Thyroid gland (tissue), 4 donors: ENCODE data around the gene SAFB. TPM values are rescaled to one million over a fixed set of nuclear protein-coding genes. Genes with fewer than 3 reads are reported as not detected.

Experiments
- DNase-seq, 2 donors: peaks; one replicate each; pipeline ENCODE4 v3.0.0-alpha.2; 2019
- H3K27ac ChIP-seq, 3 donors: fragments of 200-600 bp; sonication (generic); 1 replicate in 2 of 3; 2 replicates in 1 of 3; pipeline ENCODE4 v1.5.1; 2016 to 2019; ENCODE audit warnings: mild to moderate bottlenecking in 1 of 3, moderate library complexity in 1 of 3
- H3K27me3 ChIP-seq: fragments of 200-600 bp; sonication (generic); one replicate; pipeline ENCODE4 v1.5.1; 2019
- H3K36me3 ChIP-seq, 2 donors: fragments of 200-600 bp; sonication (generic); one replicate each; pipeline ENCODE4 v1.5.1; 2016 to 2019
- H3K4me1 ChIP-seq, 2 donors: fragments of 200-600 bp; sonication (generic); one replicate each; pipeline ENCODE4 v1.5.1; 2017 to 2019
- H3K4me3 ChIP-seq, 3 donors: fragments of 200-600 bp; sonication (generic); replicated peaks in 1 of 3; 1 replicate in 2 of 3; 2 replicates in 1 of 3; pipeline ENCODE4 v1.5.1; 2016; ENCODE audit warnings: mild to moderate bottlenecking in 1 of 3
- H3K9me3 ChIP-seq: fragments of 200-600 bp; sonication (generic); one replicate; pipeline ENCODE4 v1.5.1; 2017
- POLR2A ChIP-seq, 2 donors: fragments of 450-650 bp; IDR thresholded peaks; one replicate each; pipeline ENCODE4 v1.6.1; 2017; ENCODE audit warnings: antibody characterized with exemption in 2 of 2, mild to moderate bottlenecking in 2 of 2, moderate library complexity in 1 of 2
- WGBS, 2 donors: methylation state at CpG; one replicate each; pipeline ENCODE4 v1.1.5; 2017; 5-methylcytosine and 5-hydroxymethylcytosine counted together
- intact Hi-C: fragments of 100-400 bp; cut with DNase I; formaldehyde crosslinking; loops from one replicate; pipeline ENCODE4 v1.15.1; 2023
- total RNA-seq, 4 donors: library from RNA; depleted of rRNA; stranded (reverse); fragments of >200 nt; gene quantifications; one replicate each; pipeline ENCODE4 v1.2.3, GENCODE V29; 2016
- TF ChIP-seq, protein P1 (sequence below), 6 experiments: fragments of 200-600 bp in 3 of 6; fragments of 450-650 bp in 3 of 6; sonication (generic) in 3 of 6; IDR thresholded peaks; one replicate each; pipeline ENCODE4 v1.5.1; 2016 to 2019; ENCODE audit warnings: antibody characterized with exemption in 6 of 6, mild to moderate bottlenecking in 2 of 6, inconsistent platforms in 1 of 6, moderate library complexity in 1 of 6

The SAFB gene
- total RNA-seq, 4 donors from 2014 or later, result 70.1 to 129 (median 86.7) TPM

DNA sequence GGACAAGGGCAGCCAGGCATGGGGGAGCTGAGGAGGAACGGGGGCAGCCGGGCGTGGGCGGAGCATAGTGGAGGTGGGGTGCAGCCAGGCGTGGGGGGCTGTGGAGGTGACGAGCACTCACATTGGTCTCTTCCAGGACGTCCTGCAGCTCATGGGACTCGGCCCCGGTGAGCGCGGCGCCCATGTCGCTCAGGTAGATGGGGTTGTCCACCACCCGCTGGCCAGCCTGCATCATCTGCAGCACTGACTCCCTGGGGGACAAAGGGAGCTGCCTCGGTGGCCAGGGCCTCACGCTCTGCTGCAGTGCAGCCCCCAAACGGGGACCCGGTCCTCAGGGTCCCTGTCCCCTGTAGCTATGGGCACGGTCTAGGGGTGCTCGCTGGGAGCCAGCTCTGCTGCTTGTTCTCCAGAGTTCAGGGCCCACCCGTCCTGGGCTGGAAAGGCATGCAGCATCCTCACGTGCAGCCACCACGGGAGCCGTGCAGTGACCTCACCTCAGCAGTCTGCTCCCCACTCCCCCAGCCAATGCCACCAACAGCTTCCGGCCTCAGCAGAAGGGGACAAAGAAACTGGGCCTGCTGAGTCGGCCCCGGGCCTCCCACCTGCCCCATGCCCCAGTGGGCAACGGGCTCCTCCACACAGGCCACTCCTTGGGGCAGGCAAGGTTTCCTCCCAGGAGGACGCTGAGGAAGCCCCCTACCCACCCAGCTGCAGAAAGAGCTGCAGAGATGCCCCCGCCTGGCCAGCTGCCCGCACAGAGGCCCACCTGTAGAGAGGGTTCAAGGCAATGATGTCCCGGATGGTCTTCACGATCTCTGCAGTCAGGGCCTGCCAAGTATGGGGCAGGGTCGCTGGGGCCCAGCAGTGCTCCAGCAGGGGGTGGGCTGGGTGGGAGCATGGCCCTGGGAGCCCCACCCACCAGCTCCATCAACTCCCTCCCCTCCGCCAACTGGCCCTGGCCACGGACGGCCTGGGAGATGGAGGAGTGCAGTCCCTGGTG lies 85.0 kb downstream of the SAFB start:
- intact Hi-C loops, result no loop called here
- Histone ChIP-seq H3K36me3 (peaks cover 74 to 80% of the 10 kb centered on the region in 2 donors), H3K27me3 (no peaks in the 10 kb centered on the region), H3K4me3 (no peak overlapping the region), H3K9me3 (no peaks in the 10 kb centered on the region), H3K27ac (no peak overlapping the region), H3K4me1 (no peaks in the 10 kb centered on the region)
- TF ChIP-seq, protein P1, sequence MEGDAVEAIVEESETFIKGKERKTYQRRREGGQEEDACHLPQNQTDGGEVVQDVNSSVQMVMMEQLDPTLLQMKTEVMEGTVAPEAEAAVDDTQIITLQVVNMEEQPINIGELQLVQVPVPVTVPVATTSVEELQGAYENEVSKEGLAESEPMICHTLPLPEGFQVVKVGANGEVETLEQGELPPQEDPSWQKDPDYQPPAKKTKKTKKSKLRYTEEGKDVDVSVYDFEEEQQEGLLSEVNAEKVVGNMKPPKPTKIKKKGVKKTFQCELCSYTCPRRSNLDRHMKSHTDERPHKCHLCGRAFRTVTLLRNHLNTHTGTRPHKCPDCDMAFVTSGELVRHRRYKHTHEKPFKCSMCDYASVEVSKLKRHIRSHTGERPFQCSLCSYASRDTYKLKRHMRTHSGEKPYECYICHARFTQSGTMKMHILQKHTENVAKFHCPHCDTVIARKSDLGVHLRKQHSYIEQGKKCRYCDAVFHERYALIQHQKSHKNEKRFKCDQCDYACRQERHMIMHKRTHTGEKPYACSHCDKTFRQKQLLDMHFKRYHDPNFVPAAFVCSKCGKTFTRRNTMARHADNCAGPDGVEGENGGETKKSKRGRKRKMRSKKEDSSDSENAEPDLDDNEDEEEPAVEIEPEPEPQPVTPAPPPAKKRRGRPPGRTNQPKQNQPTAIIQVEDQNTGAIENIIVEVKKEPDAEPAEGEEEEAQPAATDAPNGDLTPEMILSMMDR (IDR thresholded peaks at IDR 0.05), result no peak
- no peak for TF ChIP-seq POLR2A (IDR thresholded peaks at IDR 0.05)
- 91 to 96% methylated on average over 16 to 25 of the region's 37 CpGs for WGBS, 2 donors
- no peak for DNase-seq

DNA sequence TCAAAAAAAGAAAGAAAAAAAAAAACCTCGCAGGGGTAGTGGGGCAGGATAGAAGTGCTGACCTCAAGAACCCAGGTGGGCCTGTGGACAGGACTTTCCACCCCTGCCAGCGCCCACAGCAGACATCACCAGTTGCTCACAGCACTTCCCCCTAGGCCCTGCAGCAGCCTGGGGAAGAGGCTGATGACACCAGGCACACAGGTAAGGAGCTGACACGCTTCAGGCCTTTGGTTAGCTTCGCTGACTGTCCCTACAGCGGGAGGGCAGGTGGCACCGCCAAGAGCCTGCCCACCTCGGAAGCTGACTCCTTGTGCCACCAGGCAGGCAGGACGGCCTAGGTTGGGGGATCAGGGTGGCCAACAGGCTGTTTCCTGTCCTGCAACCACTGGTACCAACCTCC lies 88.1 kb downstream of the SAFB start:
- no peak overlapping the region for H3K27ac ChIP-seq
- TF ChIP-seq, protein P1 (IDR thresholded peaks at IDR 0.05), result no peak
- TF ChIP-seq POLR2A (IDR thresholded peaks at IDR 0.05), result no peak
- H3K36me3 ChIP-seq, result peaks cover 60% of the 10 kb centered on the region in 2 donors
- H3K9me3 ChIP-seq, result no peaks in the 10 kb centered on the region
- intact Hi-C loops, result no loop called here
- WGBS, 2 donors, result 93 to 94% methylated on average over 7 to 8 of the region's 8 CpGs
- no peaks in the 10 kb centered on the region for H3K4me1 ChIP-seq
- no peaks in the 10 kb centered on the region for H3K27me3 ChIP-seq
- no peak for DNase-seq
- H3K4me3 ChIP-seq, result no peak overlapping the region

DNA sequence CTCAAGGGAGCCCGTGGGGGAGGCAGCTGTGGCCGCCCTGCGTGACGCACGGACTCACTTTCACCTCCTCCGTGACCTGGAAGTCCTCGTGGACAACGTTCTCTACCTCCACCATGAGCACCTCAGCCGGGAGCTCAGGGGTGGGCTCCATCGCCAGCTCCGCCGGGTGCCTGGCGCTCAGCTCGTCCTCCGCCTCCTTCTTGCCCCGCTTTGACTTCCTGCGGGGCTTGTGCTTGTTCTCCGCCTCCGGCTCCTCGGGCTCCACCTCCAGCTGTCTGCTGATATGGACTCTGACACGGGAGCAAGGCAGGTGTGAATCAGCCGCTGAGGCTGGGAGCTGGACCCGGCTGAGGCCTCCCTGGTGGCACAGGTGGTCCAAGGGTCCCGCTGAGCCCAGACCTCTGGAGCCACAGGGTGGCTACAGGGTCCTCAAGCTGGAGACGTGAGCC lies 88.9 kb downstream of the SAFB start:
- peaks cover 53% of the 10 kb centered on the region in 2 donors for H3K36me3 ChIP-seq
- H3K9me3 ChIP-seq, result no peaks in the 10 kb centered on the region
- intact Hi-C loops, result no loop called here
- 93 to 94% methylated on average over 25 of the region's 25 CpGs for WGBS, 2 donors
- no peak for DNase-seq
- H3K27me3 ChIP-seq, result no peaks in the 10 kb centered on the region
- no peak overlapping the region for H3K27ac ChIP-seq
- TF ChIP-seq, protein P1 (IDR thresholded peaks at IDR 0.05), result no peak
- no peak for TF ChIP-seq POLR2A (IDR thresholded peaks at IDR 0.05)
- no peaks in the 10 kb centered on the region for H3K4me1 ChIP-seq
- H3K4me3 ChIP-seq, result no peak overlapping the region

DNA sequence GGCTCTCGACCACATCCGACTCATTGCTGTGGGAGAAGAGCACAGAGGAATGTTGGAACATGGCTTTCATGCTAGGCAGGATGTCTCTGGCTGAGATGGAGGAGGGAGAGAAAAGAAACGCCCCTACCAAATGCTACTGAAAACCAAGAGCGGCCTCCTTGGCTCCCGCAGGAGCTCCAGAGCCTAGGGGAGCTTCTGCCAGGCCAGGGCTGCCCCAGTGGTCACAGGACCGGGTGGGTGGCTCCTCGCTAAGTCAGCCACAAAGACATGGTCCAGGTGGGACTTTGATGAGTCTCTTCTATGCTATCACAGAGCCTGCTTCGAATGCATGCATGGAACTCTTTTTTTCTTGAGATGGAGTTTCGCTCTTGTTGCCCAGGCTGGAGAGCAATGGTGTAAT lies 90.3 kb downstream of the SAFB start:
- no peak overlapping the region for H3K4me3 ChIP-seq
- H3K27me3 ChIP-seq, result no peaks in the 10 kb centered on the region
- TF ChIP-seq POLR2A (IDR thresholded peaks at IDR 0.05), result no peak
- TF ChIP-seq, protein P1 (IDR thresholded peaks at IDR 0.05), result no peak
- peaks cover 0 to 4% of the 10 kb centered on the region in 2 donors for H3K4me1 ChIP-seq
- WGBS, 2 donors, result 95 to 96% methylated on average over 9 of the region's 9 CpGs
- intact Hi-C loops, result no loop called here
- no peaks in the 10 kb centered on the region for H3K9me3 ChIP-seq
- no peak overlapping the region for H3K27ac ChIP-seq
- H3K36me3 ChIP-seq, result peaks cover 38 to 40% of the 10 kb centered on the region in 2 donors
- DNase-seq, result no peak

DNA sequence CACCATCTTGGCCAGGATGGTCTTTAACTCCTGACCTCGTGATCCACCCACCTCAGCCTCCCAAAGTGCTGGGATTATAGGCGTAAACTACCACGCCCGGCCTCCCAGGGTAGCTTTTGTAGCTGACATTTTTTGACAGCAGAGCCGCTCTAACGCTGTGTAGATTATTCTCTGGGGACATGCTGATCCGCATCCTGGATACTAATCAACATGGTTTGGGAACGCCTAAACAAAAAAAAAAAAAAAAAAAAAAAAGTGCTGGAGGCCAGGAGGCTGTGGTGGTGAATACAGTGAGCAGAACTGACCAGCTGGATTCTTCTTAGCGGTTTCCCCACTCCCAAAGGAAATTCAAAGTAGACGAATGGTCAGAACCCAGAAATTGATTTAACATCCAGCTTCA lies 91.9 kb downstream of the SAFB start:
- H3K9me3 ChIP-seq, result no peaks in the 10 kb centered on the region
- 75 to 84% methylated on average over 10 of the region's 10 CpGs for WGBS, 2 donors
- peaks cover 34 to 36% of the 10 kb centered on the region in 2 donors for H3K36me3 ChIP-seq
- intact Hi-C loops, result no loop called here
- no peak overlapping the region for H3K27ac ChIP-seq
- peaks cover 9 to 16% of the 10 kb centered on the region in 2 donors for H3K4me1 ChIP-seq
- no peak overlapping the region for H3K4me3 ChIP-seq
- no peaks in the 10 kb centered on the region for H3K27me3 ChIP-seq
- TF ChIP-seq POLR2A (IDR thresholded peaks at IDR 0.05), result no peak
- TF ChIP-seq, protein P1 (IDR thresholded peaks at IDR 0.05), result no peak
- no peak for DNase-seq
